ENCODE data around the gene NUP160.
"Not testable (repeated sequence)": the region's sequence is repeated elsewhere in the genome, so short reads cannot be mapped to it uniquely, and the experiment has no call there.

NUP160 gene

DNA sequence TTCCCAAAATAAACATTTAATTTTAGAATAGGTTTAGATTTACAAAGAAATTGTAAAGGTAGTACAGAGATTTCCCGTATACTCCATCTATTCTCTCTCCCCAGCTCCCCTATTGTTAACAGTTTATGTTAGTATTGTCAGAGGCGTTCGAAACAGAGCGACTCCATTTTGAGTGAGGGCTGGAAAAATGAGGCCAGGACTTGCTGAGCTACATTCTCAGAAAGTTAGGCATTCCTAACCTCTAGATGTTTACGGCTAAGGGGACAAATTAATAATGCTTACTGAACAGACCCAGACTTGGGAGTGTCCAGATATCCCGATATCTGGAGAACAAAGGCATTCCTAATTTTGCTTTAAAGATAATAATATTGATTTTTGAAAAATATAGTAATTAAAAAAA, 12.4 kb upstream of the NUP160 start:
- no peak for DNase-seq

DNA sequence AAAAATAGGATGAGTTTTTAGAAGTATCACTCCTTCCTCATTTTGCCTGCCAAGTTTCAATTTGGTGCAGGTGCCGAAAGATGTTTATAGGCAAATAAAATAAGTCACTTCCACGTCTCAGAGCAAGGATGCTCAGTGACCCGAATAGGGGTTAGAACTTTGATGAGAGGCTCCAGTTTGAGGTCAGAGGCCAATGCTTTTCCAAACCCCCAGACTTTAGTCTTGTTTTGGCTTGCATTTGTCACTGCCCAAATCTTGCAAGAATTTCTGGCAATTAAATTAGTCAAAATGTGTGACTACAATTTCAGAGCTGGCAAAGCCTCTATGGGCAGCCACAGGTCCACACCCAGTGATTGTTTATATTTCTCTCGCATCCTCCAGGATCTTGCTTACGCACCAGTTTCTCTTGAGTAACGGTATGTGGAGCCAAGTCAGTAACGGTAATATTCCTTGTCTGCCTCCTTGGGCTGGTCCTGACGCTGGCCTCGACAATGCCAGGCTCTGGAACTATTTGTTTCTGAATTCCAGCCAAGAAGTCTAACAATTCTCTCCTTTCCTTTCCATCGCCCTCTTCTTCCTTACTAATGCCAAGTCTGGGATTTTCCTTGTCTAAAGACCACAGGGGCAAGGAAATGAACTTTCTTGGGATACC, 9.9 kb upstream of the NUP160 start:
- peak; percentile 20 for DNase-seq

DNA sequence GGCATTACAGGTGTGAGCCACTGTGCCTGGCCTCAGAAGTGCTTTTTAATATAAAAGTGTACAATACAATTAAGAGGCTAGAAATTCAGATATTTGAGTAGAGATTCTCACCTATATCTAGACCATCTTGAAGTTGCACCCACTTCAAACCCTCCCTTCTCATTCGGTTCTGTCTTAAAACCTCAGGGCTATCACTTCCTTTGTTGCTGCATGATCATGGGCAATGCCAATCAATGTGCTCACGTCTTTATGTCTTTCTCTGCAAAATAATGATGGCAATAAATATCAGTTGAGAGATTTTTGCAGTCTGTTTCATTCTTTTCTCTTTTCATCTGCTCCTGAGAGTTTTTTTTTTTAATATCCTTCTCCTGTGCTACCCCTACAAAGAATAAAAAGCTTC, 9.3 kb upstream of the NUP160 start:
- no peak for DNase-seq

DNA sequence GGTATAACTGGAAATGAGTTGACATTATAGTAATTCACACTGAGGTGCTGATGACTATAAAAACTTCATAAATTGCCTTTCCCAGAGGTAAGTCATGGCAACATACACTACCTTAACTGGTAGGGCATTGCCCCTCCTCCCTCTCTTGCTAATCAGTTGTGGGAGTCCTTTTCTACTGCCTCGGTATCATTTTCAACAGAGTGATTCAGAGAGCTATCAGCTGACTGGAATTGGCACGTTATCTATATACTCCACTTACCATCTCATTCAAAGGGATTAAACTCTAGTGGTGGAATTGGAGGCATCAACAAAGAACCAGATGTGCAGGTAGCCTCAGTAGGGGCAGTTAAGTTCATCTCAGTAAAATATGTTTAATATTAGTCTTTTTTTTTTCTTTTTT, 8.0 kb upstream of the NUP160 start:
- DNase-seq: peak; percentile 50

DNA sequence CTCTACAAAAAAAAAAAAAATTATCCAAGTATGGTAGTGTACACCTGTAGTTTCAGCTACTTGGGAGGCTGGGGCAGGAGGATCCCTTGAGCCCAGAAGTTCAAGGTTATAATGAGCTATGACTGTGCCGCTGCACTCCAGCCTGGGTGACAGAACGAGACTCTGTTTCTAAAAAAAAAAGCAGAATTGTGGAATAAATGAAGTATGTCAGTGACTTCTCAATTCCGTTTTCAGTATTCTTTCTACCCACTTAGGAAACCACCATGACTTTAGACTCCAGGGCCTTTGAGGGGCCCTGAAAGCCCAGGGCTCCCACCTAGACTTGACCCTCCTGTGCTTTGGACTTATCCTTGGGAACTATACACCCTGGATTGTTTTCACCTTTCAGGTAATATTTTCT, 6.5 kb upstream of the NUP160 start:
- no peak for DNase-seq

DNA sequence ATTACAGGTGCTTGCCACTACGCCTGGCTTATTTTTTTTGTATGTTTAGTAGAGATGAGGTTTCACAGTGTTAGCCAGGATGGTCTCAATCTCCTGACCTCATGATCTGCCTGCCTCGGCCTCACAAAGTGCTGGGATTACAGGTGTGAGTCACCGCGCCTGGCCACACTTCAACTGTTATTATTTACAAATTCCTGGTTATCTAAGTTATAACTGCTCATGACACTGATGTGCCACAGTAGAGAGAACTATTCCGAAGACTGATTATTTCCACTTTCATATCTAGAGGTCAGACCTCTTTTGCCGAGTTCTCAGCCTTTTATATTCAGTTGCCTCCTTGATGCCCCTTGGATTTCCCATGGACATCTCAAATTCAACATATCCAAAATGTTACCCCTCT, 3.9 kb upstream of the NUP160 start:
- DNase-seq: no peak

DNA sequence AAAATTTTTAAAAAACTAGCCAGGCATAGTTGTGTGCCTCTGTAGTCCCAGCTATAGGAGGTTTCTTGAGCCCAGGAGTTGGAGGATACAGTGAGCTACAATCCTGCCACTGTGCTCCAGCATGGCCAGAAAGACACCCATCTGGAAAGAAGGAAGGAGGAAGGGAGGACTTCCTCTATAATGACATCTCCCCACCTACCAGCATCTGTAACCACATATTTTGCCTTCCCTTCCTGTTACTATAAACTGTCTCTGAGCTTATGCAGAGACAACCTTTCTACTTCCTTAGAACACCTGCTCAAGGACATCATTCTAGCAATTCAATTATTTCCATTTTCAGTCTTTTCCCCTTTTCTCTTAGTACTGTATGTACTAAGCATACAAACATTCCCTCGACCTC, 2.2 kb upstream of the NUP160 start:
- DNase-seq: no peak

DNA sequence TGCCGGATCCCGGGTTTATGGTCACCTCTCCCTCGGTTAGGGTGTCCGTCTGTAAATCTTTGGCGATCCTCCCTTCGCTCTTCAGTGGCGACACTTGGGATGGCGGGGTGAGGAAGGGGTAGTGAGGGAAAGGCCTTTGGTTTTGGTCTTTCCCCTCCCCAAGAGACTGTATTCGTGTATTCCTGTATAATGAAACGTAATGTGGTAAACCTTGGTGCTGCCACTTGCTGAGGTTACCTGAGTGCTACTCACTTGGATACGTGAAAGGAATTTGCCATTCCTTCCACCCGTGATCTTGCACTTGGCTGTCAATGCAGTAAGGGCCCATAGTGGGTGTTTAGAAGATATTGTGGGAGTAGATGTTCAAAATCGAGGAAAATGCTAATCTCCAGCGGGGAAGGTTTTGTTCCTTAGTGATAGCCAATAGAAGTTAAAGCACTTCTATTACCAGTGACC, 578 bp upstream of the NUP160 start:
- no peak for DNase-seq

DNA sequence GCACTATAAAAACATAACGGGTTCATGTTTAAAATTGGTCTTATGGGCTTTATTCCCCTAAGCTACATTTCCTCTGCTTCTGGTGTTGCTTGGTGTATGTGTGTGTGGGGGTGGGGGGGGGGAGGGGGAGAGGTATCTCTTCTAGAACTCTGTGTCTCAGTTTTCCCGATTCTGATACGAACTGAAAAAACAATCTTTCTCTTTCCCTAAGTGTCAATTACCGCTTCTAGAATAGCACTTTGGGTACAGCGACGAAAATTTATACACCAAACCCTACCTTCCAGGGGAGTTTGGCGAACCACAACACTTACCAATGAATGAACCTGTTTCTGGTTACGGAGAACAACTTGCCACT, 636 bp downstream of the NUP160 start:
- no peak for DNase-seq

DNA sequence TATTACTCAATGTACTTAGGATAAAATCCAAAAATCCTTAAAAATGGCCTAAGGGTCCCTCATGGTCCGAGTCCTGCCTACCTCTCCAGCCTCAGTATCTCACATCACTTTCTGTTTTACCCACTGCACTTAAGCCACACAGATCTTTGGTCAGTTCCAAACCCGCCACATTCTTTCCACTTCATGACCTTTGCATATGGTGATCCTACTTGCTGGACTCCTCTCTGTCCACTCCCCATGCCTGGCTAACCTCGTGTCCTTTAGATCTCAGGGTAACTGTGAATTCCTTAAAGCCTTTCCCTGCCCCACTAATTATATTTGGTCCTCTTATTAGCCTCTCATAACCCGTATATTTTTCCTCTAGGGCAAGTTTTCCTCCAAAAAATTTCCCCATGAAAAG, 1.2 kb downstream of the NUP160 start:
- no peak for DNase-seq

DNA sequence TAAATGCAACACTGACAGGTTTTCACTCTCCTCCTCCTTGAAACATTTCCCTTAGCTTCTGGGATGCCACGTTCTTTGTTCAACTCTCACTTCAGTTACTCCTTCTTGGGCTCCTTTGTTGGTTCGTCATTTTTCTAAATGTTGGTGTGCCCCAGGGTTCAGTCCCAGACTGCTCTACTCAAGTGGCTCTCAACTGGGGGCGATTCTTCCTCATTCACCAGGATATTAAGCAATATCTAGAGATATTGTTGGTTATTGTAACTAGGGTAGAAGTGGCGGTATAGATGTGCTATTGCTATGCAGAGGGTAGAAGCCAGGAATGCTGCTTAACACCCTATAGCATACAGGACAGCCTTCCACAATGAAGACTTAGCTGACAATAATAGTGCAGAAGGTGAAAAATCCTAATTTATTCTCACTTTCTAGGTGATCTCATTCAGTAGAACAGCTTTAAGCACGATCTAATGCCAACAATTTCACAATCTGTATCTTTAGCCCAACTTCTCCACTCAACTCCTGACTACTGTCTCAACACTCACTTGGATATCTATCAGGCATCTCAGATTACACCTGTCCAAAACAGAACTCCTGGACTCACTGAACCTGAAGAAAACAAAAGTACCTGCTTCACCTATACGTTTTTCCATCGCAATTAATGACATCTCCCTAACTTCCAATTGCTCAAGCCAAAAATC, 4.6 kb downstream of the NUP160 start:
- DNase-seq: no peak

DNA sequence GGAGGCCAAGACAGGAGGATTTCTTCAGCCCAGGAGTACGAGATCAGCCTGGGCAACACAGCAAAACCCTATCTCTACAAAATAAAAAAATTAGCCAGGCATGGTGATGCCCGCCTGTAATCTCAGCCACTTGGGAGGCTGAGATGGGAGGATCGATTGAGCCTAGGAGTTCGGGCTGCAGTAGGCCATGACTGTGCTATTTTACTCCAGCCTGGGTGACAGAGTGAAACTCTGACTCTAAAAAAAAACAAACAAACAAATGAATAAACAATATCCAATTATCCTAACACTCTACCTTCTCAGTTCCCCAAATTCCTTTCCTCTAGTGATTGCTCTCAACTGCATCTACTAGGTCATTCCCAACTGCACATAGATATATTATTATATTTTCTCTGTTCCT, 5.4 kb downstream of the NUP160 start:
- no peak for DNase-seq

DNA sequence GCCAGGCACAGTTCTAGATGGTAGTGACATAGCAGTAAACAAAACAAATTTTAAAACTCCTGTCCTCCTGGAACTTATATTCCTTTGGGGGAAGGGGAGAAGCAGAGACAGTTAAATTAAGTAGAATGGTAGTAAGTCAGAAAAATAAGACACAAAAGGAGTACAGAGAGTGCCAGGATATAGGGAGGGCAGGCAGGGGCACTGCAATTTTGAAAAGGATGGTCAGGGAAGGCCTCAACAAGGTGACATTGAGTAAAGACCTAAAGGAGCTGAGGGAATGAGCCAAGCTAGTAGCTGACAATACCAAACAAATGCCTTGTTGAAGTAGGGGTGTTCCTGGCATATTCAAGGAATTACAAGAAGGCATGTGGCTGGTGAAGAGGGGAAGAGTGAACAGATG, 10.2 kb downstream of the NUP160 start:
- no peak for DNase-seq

DNA sequence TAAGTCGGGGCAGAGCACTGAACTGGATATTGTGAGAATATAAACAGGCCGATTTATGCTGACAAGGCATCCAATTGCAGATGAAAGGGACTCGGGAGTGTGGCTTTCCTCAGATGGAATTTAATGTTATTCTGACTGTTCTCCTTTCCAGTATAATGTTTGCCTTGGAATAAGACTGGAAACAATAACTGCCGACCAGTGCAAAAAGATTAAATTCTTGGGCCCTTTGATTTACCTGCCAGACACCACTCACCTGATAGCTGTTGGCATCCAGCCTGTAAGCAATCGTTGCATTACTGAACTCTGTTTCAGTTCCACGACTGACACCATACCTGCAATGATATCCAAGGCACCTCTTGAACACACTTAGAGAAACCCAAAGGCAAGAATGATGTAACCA, 10.9 kb downstream of the NUP160 start:
- no peak for DNase-seq

DNA sequence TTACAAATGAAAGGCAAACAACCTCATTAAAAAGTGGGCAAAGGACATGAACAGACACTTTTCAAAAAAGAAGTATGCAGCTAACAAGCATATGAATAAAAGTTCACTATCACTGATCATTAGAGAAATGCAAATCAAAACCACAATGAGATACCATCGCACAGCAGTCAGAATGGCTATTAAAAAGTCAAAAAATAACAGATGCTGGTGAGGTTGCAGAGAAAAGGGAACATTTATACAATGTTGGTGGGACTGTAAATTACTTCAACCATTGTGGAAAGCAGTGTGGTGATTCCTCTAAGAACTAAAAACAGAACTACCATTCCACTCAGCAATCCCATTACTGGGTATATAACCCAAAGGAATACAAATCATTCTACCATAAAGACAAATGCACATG, 18.1 kb downstream of the NUP160 start:
- DNase-seq: not testable (repeated sequence)

DNA sequence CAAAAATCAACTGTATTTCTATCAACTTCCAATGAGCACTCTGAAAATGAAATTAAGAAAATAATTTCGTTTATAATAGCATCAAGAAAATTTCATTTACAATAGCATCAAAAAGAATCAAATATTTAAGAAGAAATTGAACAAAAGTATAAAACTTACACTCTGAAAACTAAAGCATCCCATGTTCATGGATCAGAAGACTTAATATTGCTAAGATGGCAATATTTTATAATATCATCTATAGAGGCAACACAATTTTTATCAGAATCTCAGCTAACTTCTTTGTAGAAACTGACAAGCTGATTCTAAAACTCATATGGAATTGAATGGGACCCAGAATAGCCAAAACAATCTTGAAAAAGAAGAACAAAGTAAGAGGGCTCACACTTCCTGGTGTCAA, 19.9 kb downstream of the NUP160 start:
- no peak for DNase-seq

DNA sequence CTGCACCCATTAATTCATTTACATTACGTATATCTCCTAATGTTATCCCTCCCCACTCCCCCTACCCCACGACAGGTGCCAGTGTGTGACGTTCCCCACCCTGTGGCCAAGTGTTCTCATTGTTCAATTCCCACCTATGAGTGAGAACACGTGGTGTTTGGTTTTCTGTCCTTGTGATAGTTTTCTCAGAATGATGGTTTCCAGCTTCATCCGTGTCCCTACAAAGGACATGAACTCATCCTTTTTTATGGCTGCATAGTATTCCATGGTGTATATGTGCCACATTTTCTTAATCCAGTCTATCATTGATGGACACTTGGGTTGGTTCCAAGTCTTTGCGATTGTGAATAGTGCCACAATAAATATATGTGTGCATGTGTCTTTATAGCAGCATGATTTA, 25.5 kb downstream of the NUP160 start:
- not testable (repeated sequence) for DNase-seq

DNA sequence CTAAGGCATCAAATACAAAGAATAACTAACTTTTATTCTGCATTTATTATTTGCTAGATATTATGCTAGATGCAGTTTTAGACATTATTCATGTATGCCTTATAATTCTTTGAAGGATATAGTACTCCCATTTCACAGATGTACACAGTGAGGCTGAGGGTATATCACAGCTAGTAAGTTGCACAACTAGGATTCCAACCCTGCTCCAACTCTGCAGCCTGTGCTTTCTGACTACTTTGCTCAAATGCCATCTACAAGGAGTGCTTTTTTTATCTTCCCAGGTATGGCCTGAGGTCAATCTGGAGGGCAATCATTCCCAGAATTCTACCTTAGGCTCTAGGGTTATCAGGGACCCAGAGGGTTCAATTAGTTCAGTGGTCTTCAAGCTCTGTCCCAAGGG, 28.4 kb downstream of the NUP160 start:
- DNase-seq: no peak

DNA sequence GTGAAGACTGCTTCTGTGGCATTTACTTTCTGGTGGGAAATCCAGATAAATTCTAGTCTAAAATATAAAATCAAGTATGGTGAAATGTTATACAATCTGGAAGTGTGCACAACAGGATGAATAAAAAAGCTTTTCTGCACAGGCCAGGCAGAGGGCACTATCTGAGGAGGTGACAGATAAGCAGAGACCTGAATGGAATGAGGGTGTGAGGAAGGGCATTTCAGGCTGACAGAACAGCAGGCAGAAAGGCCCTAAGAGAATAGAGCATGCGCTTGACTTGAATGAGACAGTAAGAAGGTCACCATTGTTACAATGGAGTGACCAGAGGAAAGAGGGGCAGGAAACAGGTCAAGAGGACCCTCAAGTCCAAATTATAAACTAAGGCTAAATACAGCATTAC, 47.4 kb downstream of the NUP160 start:
- DNase-seq: no peak

DNA sequence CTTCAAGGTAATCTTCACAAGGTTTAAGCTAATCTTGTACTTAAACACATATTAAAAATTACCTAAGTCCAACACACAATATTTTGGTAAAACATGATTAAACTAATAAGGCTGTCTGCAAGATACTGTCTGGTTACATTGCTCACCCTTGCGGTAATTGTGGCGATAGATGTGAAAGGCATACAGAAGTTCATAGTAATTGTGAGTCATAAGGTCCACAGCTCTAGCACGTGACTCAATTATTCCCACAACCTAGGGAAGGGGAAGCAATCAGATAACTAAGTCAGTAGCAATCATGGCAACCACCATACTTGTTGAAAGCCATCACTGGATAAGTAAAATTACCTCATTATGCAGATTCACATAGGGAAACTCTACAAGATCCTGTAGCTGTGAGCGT, 50.5 kb downstream of the NUP160 start:
- no peak for DNase-seq

DNA sequence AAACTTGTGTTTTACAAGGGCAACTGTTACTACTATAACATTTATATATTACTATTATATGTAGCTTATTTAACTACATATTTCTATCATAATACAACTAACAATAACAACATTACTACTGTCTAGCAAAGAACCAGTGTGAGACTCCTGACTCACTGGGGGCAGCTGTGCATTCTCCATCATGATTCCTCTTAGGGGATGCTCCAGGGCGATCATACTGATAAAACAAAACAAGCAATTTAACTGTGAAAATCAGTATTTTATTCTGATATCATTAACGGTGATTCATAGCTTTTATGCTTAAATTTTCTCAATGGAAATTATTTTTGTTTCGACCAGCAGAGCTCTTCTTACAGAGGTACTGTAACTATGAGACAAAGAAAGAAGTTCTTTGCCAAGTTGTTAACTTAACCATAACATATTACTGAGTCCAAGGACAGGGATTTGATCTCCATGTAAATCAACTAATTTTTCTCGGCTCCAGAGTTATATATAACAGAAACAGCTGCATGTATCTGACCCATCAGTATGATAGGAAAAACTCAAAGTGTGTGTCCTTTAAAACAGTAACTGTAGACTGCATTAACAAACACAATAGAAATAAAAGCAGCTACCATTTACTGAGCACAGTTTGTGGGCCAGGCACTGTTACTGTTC, 56.2 kb downstream of the NUP160 start:
- no peak for DNase-seq

DNA sequence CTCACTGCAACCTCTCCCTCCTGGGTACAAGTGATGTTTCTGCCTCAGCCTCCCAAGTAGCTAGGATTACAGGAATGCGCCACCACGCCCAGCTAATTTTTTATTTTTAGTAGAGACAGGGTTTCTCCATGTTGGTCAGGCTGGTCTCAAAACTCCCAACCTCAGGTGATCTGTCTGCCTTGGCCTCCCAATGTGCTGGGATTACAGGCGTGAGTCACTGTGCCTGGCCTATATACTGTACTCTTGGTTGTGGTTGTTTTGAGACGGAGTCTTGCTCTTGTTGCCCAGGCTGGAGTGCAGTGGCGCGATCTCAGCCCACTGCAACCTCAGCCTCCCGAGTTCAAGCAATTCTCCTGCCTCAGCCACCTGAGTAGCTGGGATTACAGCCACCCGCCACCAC, 58.1 kb downstream of the NUP160 start:
- not testable (repeated sequence) for DNase-seq

DNA sequence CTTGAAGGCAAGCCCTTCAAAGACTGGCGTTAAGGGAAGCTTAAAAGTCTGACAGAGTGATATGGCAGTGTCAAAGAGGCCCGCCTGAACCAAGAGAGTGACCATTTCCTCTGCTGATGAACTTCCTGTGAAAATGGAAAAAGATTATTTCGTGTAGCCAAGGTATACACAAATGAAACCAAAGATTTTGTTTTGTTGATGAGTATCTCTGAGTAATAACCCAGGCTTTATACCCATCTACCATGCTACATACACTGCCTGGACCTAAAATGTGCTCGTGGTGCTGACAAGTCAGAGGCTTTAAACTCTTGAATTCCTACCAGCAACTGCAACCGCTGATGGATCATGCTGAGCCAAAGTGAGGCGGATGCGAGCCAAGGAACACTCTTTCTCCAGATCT, 60.0 kb downstream of the NUP160 start:
- DNase-seq: no peak

DNA sequence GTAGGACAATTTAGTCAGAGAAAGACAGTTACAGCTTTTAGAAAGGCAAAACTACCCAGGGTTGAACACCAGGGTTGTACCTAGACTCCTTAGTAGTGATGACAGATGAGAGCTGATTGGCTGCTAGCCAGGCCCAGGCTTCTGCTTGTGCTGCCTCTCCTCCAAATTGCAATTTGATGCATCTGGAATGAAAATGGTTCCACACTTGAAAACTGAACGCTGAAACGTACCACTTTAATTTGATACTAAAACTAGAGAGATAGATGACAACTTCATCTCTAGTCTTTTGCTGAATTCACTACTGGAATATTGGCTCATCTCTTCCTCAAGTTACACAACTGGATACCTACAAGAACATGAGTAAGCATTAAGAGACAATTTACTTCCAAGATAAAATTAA, 61.8 kb downstream of the NUP160 start:
- peak; percentile 70 for DNase-seq
